ENCODE measurements around the gene RPS6KA2.

GRCh38 chr6:166394036-166394892 is 232.8 kb downstream of the RPS6KA2 start:
- no peak for TF ChIP-seq CTCF (IDR thresholded peaks at IDR 0.05; ENCODE audit: insufficient read depth, low read length)
- no peak for TF ChIP-seq GABPA (IDR thresholded peaks at IDR 0.05; ENCODE audit: low read depth)

Data from HL-60 (cell line).